ENCODE measurements around the gene PAPOLA.
A peak's percentile ranks its signal among the peaks of the same experiment; 100 is the strongest.

Gene PAPOLA

DNA sequence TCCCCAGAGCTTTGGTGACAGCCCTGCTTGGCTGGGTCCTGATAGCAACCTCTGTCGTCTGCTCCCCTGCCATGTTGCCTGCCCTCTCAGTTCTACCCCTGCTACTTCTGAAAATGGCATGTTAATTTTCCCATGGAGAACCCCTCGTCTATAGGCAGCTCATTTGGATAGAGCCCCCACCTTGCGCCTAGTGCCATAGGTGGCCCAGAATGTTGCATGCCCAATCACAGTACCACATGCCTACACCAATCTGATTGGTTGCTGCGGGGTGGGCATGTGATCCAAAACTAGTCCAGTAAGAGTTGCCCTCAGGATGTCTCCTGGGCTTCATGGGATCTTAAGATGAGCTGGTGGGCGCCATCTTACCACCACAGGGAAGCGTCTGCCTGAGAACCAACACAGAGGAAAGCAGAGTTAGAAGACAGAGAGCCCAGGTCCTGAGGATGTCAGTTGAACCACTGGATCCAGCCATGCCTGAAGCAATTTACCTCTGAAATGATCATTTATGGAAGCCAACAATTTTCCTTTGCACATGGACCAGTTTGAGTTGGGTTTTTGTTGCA, 85.7 kb downstream of the PAPOLA start:
- H3K4me3 ChIP-seq (replicated peaks; ENCODE audit: low read depth, low read length), result no peak overlapping the region
- DNase-seq (ENCODE audit: low read depth), result no peak
- TF ChIP-seq CTCF (IDR thresholded peaks at IDR 0.05; ENCODE audit: low read length, missing control alignments), result no peak

- H3K4me3 ChIP-seq (replicated peaks; ENCODE audit: low read depth, low read length), result no peak overlapping the region
- DNase-seq (ENCODE audit: low read depth), result no peak
- TF ChIP-seq CTCF (IDR thresholded peaks at IDR 0.05; ENCODE audit: low read length, missing control alignments), result no peak
Measured at GRCh38 chr14:96588410-96589257, 86.5 kb downstream of the PAPOLA start.

- H3K4me3 ChIP-seq (replicated peaks; ENCODE audit: low read depth, low read length), result no peak overlapping the region
- DNase-seq (ENCODE audit: low read depth), result no peak
- no peak for TF ChIP-seq CTCF (IDR thresholded peaks at IDR 0.05; ENCODE audit: low read length, missing control alignments)
Measured at GRCh38 chr14:96589577-96589976, 87.4 kb downstream of the PAPOLA start.

GRCh38 chr14:96590190-96590864, 88.1 kb downstream of the PAPOLA start:
- no peak for DNase-seq (ENCODE audit: low read depth)
- TF ChIP-seq CTCF (IDR thresholded peaks at IDR 0.05; ENCODE audit: low read length, missing control alignments), result no peak
- no peak overlapping the region for H3K4me3 ChIP-seq (replicated peaks; ENCODE audit: low read depth, low read length)

GRCh38 chr14:96592591-96593386, 90.6 kb downstream of the PAPOLA start:
- peak overlapping the region; percentile 41 for H3K4me3 ChIP-seq (replicated peaks; ENCODE audit: low read depth, low read length)
- TF ChIP-seq CTCF (IDR thresholded peaks at IDR 0.05; ENCODE audit: low read length, missing control alignments), result no peak
- peak; percentile 37 for DNase-seq (ENCODE audit: low read depth)

GRCh38 chr14:96594961-96595360, 92.8 kb downstream of the PAPOLA start:
- DNase-seq (ENCODE audit: low read depth), result no peak
- H3K4me3 ChIP-seq (replicated peaks; ENCODE audit: low read depth, low read length), result no peak overlapping the region
- TF ChIP-seq CTCF (IDR thresholded peaks at IDR 0.05; ENCODE audit: low read length, missing control alignments), result no peak
